H1 (cell line): ENCODE results near the gene TMEM181. TPM values are rescaled to one million over a fixed set of nuclear protein-coding genes. Genes with fewer than 3 reads are reported as not detected.
"Not testable (repeated sequence)": the region's sequence is repeated elsewhere in the genome, so short reads cannot be mapped to it uniquely, and the experiment has no call there.

Experiments
- CTCF ChIA-PET: fragments of 300-600 bp; sonication (Branson Sonifier 250); formaldehyde crosslinking; loops from one replicate; lab custom pipeline; 2021; ENCODE audit not compliant: partially characterized antibody; lab: Charles Lee
- POLR2A ChIA-PET: fragments of 300-600 bp; sonication (Branson Sonifier 250); formaldehyde crosslinking; loops from one replicate; lab custom pipeline; 2021; ENCODE audit warnings: inconsistent platforms; ENCODE audit not compliant: partially characterized antibody; lab: Charles Lee
- DNase-seq, 2 experiments: peaks; one replicate each; pipeline versions ENCODE4 v3.0.0 to v3.0.0-alpha.2; 2010 to 2022; ENCODE audit warnings: low spot score in 2 of 2, low read depth in 1 of 2, mixed read lengths in 1 of 2
- FAIRE-seq: peaks from 2 replicates; lab custom pipeline; 2011; peaks lifted over from hg19 to GRCh38; lab: Jason Lieb, UNC
- H2AFZ ChIP-seq: 2 replicates; pipeline ENCODE4 v1.8.1; 2012; ENCODE audit warnings: low read length, inconsistent platforms
- H2AK5ac ChIP-seq: 2 replicates; pipeline ENCODE4 v1.6.1; 2013; ENCODE audit warnings: low read depth, low read length
- H2BK120ac ChIP-seq: replicated peaks from 2 replicates; pipeline ENCODE3; 2013; ENCODE audit warnings: low read depth, low read length, inconsistent platforms
- H2BK12ac ChIP-seq: 2 replicates; pipeline ENCODE4 v1.6.1; 2013; ENCODE audit warnings: low read depth, low read length
- H2BK15ac ChIP-seq: 2 replicates; pipeline ENCODE4 v1.6.1; 2013; ENCODE audit warnings: low read length
- H2BK20ac ChIP-seq: 2 replicates; pipeline ENCODE4 v1.6.1; 2013; ENCODE audit warnings: low read length
- H2BK5ac ChIP-seq: 2 replicates; pipeline ENCODE4 v1.6.1; 2013; ENCODE audit warnings: low read depth, low read length
- H3K14ac ChIP-seq: 2 replicates; pipeline ENCODE4 v1.6.1; 2013; ENCODE audit warnings: inconsistent platforms; ENCODE audit not compliant: insufficient read length
- H3K18ac ChIP-seq: 2 replicates; pipeline ENCODE4 v1.6.1; 2013; ENCODE audit warnings: low read length; ENCODE audit errors: extremely low read depth
- H3K23ac ChIP-seq: 2 replicates; pipeline ENCODE4 v1.6.1; 2013; ENCODE audit warnings: inconsistent platforms; ENCODE audit not compliant: insufficient read length
- H3K23me2 ChIP-seq: 2 replicates; pipeline ENCODE4 v1.6.1; 2013; ENCODE audit warnings: low read depth, low read length
- H3K27ac ChIP-seq: 2 replicates; pipeline ENCODE4 v1.6.1; 2011; ENCODE audit warnings: low read depth, low read length, inconsistent platforms
- H3K27me3 ChIP-seq, 4 experiments: replicated peaks in 1 of 4; 1 replicate in 1 of 4; 2 replicates in 3 of 4; pipeline versions ENCODE4 v1.6.1 to v1.8.1; 2011 to 2013; ENCODE audit warnings: low read length in 3 of 4, mild to moderate bottlenecking in 3 of 4, inconsistent platforms in 2 of 4, mixed read lengths in 2 of 4, moderate library complexity in 1 of 4; ENCODE audit not compliant: control insufficient read depth in 3 of 4, insufficient read depth in 3 of 4; ENCODE audit errors: extremely low read depth in 1 of 4
- H3K36me3 ChIP-seq, 4 experiments: 2 replicates each; pipeline versions ENCODE4 v1.6.1 to v1.8.1; 2011 to 2013; ENCODE audit warnings: mild to moderate bottlenecking in 4 of 4, low read length in 3 of 4, moderate library complexity in 2 of 4, control low read depth in 1 of 4, inconsistent platforms in 1 of 4; ENCODE audit not compliant: insufficient read depth in 4 of 4, control insufficient read depth in 2 of 4
- H3K4ac ChIP-seq: replicated peaks from 2 replicates; pipeline ENCODE3; 2013; ENCODE audit warnings: low read length, low read depth, mixed read lengths, inconsistent platforms; ENCODE audit not compliant: insufficient read length
- H3K4me1 ChIP-seq, 4 experiments: replicated peaks in 1 of 4; 1 replicate in 1 of 4; 2 replicates in 3 of 4; pipeline versions ENCODE4 v1.6.1 to v1.8.1; 2011 to 2013; ENCODE audit warnings: low read length in 3 of 4, inconsistent platforms in 2 of 4, mixed read lengths in 1 of 4; ENCODE audit not compliant: insufficient read depth in 4 of 4, control insufficient read depth in 3 of 4
- H3K4me2 ChIP-seq, 2 experiments: 2 replicates each; pipeline versions ENCODE4 v1.6.1 to v1.8.1; 2011 to 2013; ENCODE audit warnings: low read depth in 2 of 2, low read length in 2 of 2, control low read depth in 1 of 2, inconsistent platforms in 1 of 2, mild to moderate bottlenecking in 1 of 2; ENCODE audit not compliant: insufficient read depth in 1 of 2
- H3K4me3 ChIP-seq, 4 experiments: fragments of 200-600, 300-600 bp in 1 of 4; sonication (generic), shearing (Covaris generic), sonication (Bioruptor Twin) in 1 of 4; 2 replicates each; pipeline versions ENCODE4 v1.5.1 to v1.8.1; 2011 to 2016; ENCODE audit warnings: low read length in 4 of 4, low read depth in 3 of 4, control low read depth in 2 of 4, inconsistent platforms in 2 of 4, mild to moderate bottlenecking in 2 of 4, mixed read lengths in 1 of 4, moderate library complexity in 1 of 4; ENCODE audit not compliant: insufficient read depth in 2 of 4; ENCODE audit errors: extremely low read depth in 1 of 4
- H3K56ac ChIP-seq: replicated peaks from 2 replicates; pipeline ENCODE3; 2013; ENCODE audit warnings: low read depth, mild to moderate bottlenecking, mixed read lengths, low read length, inconsistent platforms; ENCODE audit not compliant: insufficient read length
- H3K79me1 ChIP-seq: 2 replicates; pipeline ENCODE4 v1.6.1; 2013; ENCODE audit warnings: low read depth, low read length, control low read depth
- H3K79me2 ChIP-seq, 2 experiments: 2 replicates each; pipeline versions ENCODE4 v1.6.1 to v1.8.1; 2012 to 2013; ENCODE audit warnings: low read length in 2 of 2, mild to moderate bottlenecking in 2 of 2, inconsistent platforms in 1 of 2; ENCODE audit not compliant: insufficient read depth in 2 of 2, control insufficient read depth in 1 of 2
- H3K9ac ChIP-seq, 4 experiments: replicated peaks in 1 of 4; 1 replicate in 1 of 4; 2 replicates in 3 of 4; pipeline versions ENCODE4 v1.6.1 to v1.8.1; 2011 to 2013; ENCODE audit warnings: low read depth in 3 of 4, low read length in 3 of 4, control low read depth in 2 of 4, mild to moderate bottlenecking in 2 of 4, moderate library complexity in 2 of 4, inconsistent platforms in 1 of 4; ENCODE audit errors: extremely low read depth in 1 of 4
- H3K9me3 ChIP-seq, 2 experiments: 2 replicates each; pipeline versions ENCODE4 v1.6.1 to v1.8.1; 2012 to 2013; ENCODE audit warnings: mild to moderate bottlenecking in 2 of 2, moderate library complexity in 2 of 2, control low read depth in 1 of 2, inconsistent platforms in 1 of 2, low read depth in 1 of 2, low read length in 1 of 2, mixed read lengths in 1 of 2; ENCODE audit not compliant: insufficient read depth in 2 of 2
- H4K20me1 ChIP-seq, 2 experiments: replicated peaks in 1 of 2; 2 replicates each; pipeline versions ENCODE3 to v1.8.1; 2011 to 2013; ENCODE audit warnings: inconsistent platforms in 2 of 2, low read length in 2 of 2, mild to moderate bottlenecking in 1 of 2; ENCODE audit not compliant: insufficient read depth in 2 of 2, control insufficient read depth in 1 of 2
- H4K5ac ChIP-seq: 2 replicates; pipeline ENCODE4 v1.6.1; 2013; ENCODE audit warnings: low read length, low read depth, mixed read lengths, inconsistent platforms; ENCODE audit not compliant: insufficient read length
- H4K8ac ChIP-seq: 2 replicates; pipeline ENCODE4 v1.8.0; 2013; ENCODE audit warnings: mild to moderate bottlenecking, moderate library complexity, low read length, inconsistent platforms; ENCODE audit not compliant: insufficient read depth; ENCODE audit errors: extremely low read depth
- H4K91ac ChIP-seq: replicated peaks from 2 replicates; pipeline ENCODE3; 2013; ENCODE audit warnings: low read length, mixed read lengths, inconsistent platforms; ENCODE audit not compliant: insufficient read length
- WGBS, 2 experiments: shearing (Covaris generic) in 1 of 2; methylation state at CpG; one replicate each; pipeline versions ENCODE4 v1.1.6 to v1.1.7; 2013 to 2015; ENCODE audit warnings: low lambda C conversion rate in 2 of 2, mixed read lengths in 2 of 2, inconsistent platforms in 1 of 2, low coverage in 1 of 2, missing lambda C conversion rate in 1 of 2; ENCODE audit not compliant: insufficient replicate concordance in 2 of 2, insufficient coverage in 1 of 2, insufficient read length in 1 of 2; ENCODE audit errors: extremely low coverage in 1 of 2, missing lambda C conversion rate in 1 of 2; 5-methylcytosine and 5-hydroxymethylcytosine counted together
- polyA plus RNA-seq, 7 experiments: library from polyadenylated mRNA; depleted of rRNA in 3 of 7; stranded (reverse) in 5 of 7; unstranded in 2 of 7; fragments of >200 nt in 5 of 7; fragments of 200-250 nt in 2 of 7; gene quantifications; 1 replicate in 5 of 7; 2 replicates in 1 of 7; 4 replicates in 1 of 7; pipeline versions ENCODE4 v1.2.1 to v1.2.3, GENCODE V29; 2011 to 2013; ENCODE audit warnings: missing spikeins in 2 of 7, mixed read lengths in 2 of 7
- total RNA-seq: library from RNA; stranded (reverse); fragmentation: NEBNext Ultra II Directional; extraction: Animal tissue kit (Norgen Biotek cat#: 25700); gene quantifications from 2 replicates; pipeline ENCODE4 v1.2.1, GENCODE V29; 2021

TMEM181 gene
- total and polyA plus RNA-seq, 2 of the 8 experiments (the other 6 are each of a cell fraction or from before 2014, with no cell fraction given) = 8.6 to 19.0 TPM

DNA sequence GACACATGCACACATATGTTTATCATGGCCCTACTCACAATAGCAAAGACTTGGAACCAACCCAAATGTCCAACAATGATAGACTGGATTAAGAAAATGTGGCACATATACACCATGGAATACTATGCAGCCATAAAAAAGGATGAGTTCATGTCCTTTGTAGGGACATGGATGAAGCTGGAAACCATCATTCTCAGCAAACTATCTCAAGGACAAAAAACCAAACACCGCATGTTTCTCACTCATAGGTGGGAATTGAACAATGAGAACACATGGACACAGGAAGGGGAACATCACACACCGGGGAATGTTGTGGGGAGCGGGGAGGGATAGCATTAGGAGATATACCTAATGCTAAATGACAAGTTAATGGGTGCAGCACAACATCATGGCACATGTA is 117.2 kb downstream of the TMEM181 start:
- H2BK20ac ChIP-seq, POLR2A ChIA-PET, H2BK5ac ChIP-seq, H2BK12ac ChIP-seq, H3K23ac ChIP-seq, FAIRE-seq, H4K20me1 ChIP-seq, H2AFZ ChIP-seq, H2BK15ac ChIP-seq, H3K56ac ChIP-seq, H2BK120ac ChIP-seq, H3K27ac ChIP-seq, H3K4ac ChIP-seq, H3K14ac ChIP-seq, H3K18ac ChIP-seq, H4K5ac ChIP-seq, H3K79me1 ChIP-seq, H3K9ac ChIP-seq, H3K36me3 ChIP-seq, H4K91ac ChIP-seq, H3K4me3 ChIP-seq, H3K27me3 ChIP-seq, H3K9me3 ChIP-seq, H3K4me2 ChIP-seq, H3K79me2 ChIP-seq, DNase-seq, H3K4me1 ChIP-seq, H3K23me2 ChIP-seq, H4K8ac ChIP-seq, H2AK5ac ChIP-seq: not testable (repeated sequence)
- 91% methylated on average over 3 of the region's 3 CpGs; no CpG with 5 or more reads in 1 of the 2 experiments for WGBS, 2 experiments
- CTCF ChIA-PET = interaction anchor here (0.7 to 1.2 kb wide), 2 partner anchors 17 to 29 kb away, joined by 4 read pairs; no protein-coding TSS in a partner anchor
